ENCODE measurements around the gene NCBP3.
A peak's percentile ranks its signal among the peaks of the same experiment; 100 is the strongest.

GRCh38 chr17:3846437-3847164, 555 bp upstream of the NCBP3 start:
- peak; percentile 79 for TF ChIP-seq CTCF (IDR thresholded peaks at IDR 0.05)
- TF ChIP-seq ZFX (IDR thresholded peaks at IDR 0.05; ENCODE audit: borderline replicate concordance), result no peak

Data from 22Rv1 (cell line).